ENCODE measurements around the gene MPP3. TPM values are rescaled to one million over a fixed set of nuclear protein-coding genes. Genes with fewer than 3 reads are reported as not detected.
"Not testable (repeated sequence)": the region's sequence is repeated elsewhere in the genome, so short reads cannot be mapped to it uniquely, and the experiment has no call there.

MPP3 gene
- total RNA-seq, 1 donor from 2014 or later = 35.2 TPM

DNA sequence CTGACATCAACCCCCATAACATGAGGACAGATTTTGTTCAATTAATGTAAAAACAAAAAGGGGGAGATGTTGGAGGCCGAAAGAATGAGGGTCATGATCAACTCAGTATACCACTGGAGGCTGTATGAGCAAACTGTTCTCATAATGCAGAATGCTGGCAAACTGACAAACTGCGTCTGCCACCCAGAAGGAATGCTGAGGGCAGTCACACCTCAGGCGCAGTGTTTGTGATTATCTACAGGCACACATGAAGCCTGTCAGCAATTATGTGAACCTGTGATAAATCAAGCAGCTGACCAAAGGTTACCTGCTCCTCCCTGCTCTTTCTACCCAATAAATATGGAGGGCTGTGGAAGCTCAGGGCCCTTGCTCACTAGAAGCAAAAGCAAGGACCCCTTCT lies 41.3 kb upstream of the MPP3 start:
- DNase-seq = peak; percentile 41
- intact Hi-C loops (cut with micrococcal nuclease) = no loop called here
- Histone ChIP-seq H3K4me3 (no peak overlapping the region), H3K4me1 (peaks cover 45% of the 10 kb centered on the region), H3K27me3 (ENCODE audit: low read depth) (no peaks in the 10 kb centered on the region), H3K27ac (replicated peaks) (peak overlapping the region; percentile 89), H3K36me3 (no peaks in the 10 kb centered on the region), H3K9me3 (replicated peaks) (no peaks in the 10 kb centered on the region)
- TF ChIP-seq, protein P1, sequence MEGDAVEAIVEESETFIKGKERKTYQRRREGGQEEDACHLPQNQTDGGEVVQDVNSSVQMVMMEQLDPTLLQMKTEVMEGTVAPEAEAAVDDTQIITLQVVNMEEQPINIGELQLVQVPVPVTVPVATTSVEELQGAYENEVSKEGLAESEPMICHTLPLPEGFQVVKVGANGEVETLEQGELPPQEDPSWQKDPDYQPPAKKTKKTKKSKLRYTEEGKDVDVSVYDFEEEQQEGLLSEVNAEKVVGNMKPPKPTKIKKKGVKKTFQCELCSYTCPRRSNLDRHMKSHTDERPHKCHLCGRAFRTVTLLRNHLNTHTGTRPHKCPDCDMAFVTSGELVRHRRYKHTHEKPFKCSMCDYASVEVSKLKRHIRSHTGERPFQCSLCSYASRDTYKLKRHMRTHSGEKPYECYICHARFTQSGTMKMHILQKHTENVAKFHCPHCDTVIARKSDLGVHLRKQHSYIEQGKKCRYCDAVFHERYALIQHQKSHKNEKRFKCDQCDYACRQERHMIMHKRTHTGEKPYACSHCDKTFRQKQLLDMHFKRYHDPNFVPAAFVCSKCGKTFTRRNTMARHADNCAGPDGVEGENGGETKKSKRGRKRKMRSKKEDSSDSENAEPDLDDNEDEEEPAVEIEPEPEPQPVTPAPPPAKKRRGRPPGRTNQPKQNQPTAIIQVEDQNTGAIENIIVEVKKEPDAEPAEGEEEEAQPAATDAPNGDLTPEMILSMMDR (IDR thresholded peaks at IDR 0.05; ENCODE audit: borderline replicate concordance) = no peak

DNA sequence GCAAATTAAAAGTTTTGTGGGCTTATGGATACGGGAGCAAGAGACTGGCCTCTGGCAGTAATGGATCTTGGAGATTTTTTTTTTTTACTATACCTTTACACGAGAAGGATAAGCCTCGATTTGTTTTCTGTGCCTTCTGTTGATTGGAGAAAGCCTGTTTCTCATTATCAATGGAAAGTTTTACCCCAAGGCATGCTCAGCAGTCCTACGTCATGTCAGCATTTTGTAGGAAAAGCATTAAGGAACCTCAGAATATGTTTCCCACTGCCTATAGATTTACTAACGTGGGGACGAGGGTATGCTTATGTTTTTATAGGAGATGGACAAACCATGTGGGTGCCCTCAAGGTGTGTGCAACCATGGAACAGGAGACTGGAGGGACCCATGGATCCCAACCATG lies 40.9 kb upstream of the MPP3 start:
- Histone ChIP-seq H3K9me3 (replicated peaks) (no peaks in the 10 kb centered on the region), H3K27me3 (ENCODE audit: low read depth) (no peaks in the 10 kb centered on the region), H3K4me1 (peaks cover 44% of the 10 kb centered on the region), H3K4me3 (no peak overlapping the region), H3K27ac (replicated peaks) (peak overlapping the region; percentile 89), H3K36me3 (no peaks in the 10 kb centered on the region)
- no peak for DNase-seq
- intact Hi-C loops (cut with micrococcal nuclease) = no loop called here
- TF ChIP-seq, protein P1 (IDR thresholded peaks at IDR 0.05; ENCODE audit: borderline replicate concordance) = no peak

DNA sequence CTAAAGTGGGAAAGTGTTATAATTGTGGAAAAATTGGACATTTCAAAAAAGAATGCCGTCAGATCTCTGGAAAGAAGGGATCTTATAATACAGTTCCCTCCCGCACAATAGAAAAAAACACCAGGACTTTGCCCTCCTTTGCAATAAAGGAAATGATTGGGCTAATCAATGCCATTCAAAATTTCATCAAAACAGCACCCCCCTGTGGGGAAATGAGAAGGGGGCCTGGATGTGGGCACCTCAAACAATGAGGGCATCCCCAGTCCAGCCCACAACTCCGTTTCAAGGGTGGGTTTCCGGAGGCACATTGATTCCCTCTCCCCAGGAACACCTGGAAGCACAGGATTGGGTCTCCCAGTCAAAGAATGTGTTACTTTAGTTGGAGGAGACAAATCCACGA lies 40.1 kb upstream of the MPP3 start:
- Histone ChIP-seq H3K36me3 (no peaks in the 10 kb centered on the region), H3K27ac (replicated peaks) (peak overlapping the region; percentile 89), H3K27me3 (ENCODE audit: low read depth) (no peaks in the 10 kb centered on the region), H3K4me3 (no peak overlapping the region), H3K4me1 (peaks cover 37% of the 10 kb centered on the region), H3K9me3 (replicated peaks) (no peaks in the 10 kb centered on the region)
- no peak for DNase-seq
- TF ChIP-seq, protein P1 (IDR thresholded peaks at IDR 0.05; ENCODE audit: borderline replicate concordance) = no peak
- intact Hi-C loops (cut with micrococcal nuclease) = no loop called here

DNA sequence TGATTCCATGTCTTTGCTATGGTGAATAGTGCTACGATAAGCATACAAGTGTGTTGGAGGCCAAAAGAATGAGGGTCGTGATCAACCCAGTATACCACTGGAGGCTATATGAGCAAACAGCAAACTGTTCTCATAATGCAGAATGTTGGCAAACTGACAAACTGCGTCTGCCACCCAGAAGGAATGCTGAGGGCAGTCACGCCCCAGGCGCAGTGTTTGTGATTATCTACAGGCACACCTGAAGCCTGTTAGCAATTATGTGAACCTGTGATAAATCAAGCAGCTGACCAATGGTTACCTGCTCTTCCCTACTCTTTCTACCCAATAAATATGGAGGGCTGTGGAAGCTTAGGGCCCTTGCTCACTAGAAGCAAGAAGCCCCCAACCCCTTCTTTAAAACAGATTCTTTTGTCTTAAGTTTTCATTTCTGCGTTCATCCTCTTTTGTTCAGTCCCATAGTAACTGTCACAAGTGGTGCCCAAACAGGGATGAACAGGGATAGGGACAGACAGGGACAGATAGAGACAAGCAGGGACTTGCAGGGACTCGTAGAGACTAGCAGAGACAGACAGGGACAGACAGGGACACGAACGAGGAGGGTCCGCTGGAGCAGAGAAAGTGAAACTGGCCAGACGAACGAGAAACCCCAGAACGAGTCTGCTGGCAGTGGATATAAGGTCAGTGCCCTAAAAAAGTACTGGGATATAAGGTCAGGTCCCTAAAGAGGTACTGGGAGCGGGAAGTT lies 39.2 kb upstream of the MPP3 start:
- DNase-seq = no peak
- peak overlapping the region; percentile 50 for H3K4me3 ChIP-seq
- no peaks in the 10 kb centered on the region for H3K9me3 ChIP-seq (replicated peaks)
- no peaks in the 10 kb centered on the region for H3K36me3 ChIP-seq
- peaks cover 29% of the 10 kb centered on the region for H3K4me1 ChIP-seq
- H3K27ac ChIP-seq (replicated peaks) = peak overlapping the region; percentile 89
- no peaks in the 10 kb centered on the region for H3K27me3 ChIP-seq (ENCODE audit: low read depth)
- intact Hi-C loops (cut with micrococcal nuclease) = no loop called here
- TF ChIP-seq, protein P1 (IDR thresholded peaks at IDR 0.05; ENCODE audit: borderline replicate concordance) = no peak

DNA sequence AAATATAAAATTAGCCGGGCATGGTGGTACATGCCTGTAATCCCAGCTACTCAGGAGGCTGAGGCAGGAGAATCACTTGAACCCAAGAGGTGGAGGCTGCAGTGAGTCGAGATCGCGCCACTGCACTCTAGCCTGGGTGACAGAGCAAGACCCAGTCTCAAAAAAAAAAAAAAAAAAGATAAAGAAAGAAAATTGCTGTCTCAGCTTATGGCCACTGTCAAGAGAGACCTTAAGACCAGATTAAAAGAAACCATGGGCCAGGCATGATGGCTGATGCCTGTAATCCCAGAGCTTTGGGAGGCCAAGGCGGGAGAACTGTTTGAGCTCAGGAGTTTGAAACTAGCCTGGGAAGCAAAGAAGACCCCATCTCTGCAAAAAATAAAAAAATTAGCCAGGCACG lies 36.1 kb upstream of the MPP3 start:
- intact Hi-C loops (cut with micrococcal nuclease); DNase-seq; H3K4me3 ChIP-seq; H3K9me3 ChIP-seq (replicated peaks); H3K36me3 ChIP-seq; H3K27me3 ChIP-seq (ENCODE audit: low read depth); H3K27ac ChIP-seq (replicated peaks): not testable (repeated sequence)
- H3K4me1 ChIP-seq = peaks cover 24% of the 10 kb centered on the region

DNA sequence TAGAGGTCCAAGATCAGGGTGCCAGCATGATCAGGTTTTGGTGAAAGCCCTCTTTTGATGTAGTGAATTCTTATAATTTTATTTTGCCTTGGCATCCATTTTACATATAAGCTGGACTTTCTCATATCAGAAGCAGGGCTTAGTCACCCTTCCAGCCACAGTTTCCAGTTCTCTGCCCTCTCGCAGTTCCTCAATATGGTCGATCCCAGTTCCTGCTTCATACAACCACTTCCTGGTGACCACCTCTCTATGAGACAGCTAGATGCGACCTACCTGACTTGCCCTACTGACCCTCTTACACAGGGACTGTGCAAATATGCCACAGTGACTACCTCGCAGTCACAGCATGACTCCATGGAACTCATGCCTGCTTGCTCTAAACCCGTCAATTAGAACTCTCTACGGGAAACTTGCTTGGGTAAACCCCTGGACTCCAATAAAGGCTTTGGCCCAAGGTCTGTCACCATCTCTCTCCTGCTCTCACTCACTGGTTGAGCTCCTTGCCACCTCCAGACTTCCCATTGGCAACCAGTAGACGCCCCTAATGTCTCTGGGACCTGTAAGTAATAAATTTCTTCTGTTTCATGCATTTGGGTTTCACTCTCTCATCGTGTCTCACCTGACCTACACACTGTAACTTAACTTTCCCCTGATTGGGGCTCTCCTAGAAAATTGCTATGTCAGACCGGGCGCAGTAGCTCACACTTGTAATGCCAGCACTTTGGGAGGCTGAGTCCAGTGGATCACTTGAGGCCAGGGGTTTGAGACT lies 35.5 kb upstream of the MPP3 start:
- no peak for DNase-seq
- no peaks in the 10 kb centered on the region for H3K9me3 ChIP-seq (replicated peaks)
- no peak overlapping the region for H3K4me3 ChIP-seq
- no peaks in the 10 kb centered on the region for H3K27me3 ChIP-seq (ENCODE audit: low read depth)
- H3K36me3 ChIP-seq = no peaks in the 10 kb centered on the region
- TF ChIP-seq, protein P1 (IDR thresholded peaks at IDR 0.05; ENCODE audit: borderline replicate concordance) = no peak
- no peak overlapping the region for H3K27ac ChIP-seq (replicated peaks)
- intact Hi-C loops (cut with micrococcal nuclease) = no loop called here
- peaks cover 17% of the 10 kb centered on the region for H3K4me1 ChIP-seq

All from left ventricle myocardium inferior (tissue), 1 donor.